Naive thymus-derived CD8-positive, alpha-beta T cell (primary cell): Measurements from ENCODE around the gene CD109. TPM values are rescaled to one million over a fixed set of nuclear protein-coding genes. Genes with fewer than 3 reads are reported as not detected.
"Not testable (repeated sequence)": the region's sequence is repeated elsewhere in the genome, so short reads cannot be mapped to it uniquely, and the experiment has no call there.

Source experiments
- ATAC-seq, 2 donors: fragments of 150-1000 bp; cut with Tn5 transposase in 1 of 2; sonication (Bioruptor Pico), chemical (Tn5 transposase) in 1 of 2; 1 replicate in 1 of 2; 2 replicates in 1 of 2; pipeline ENCODE4 v1.10.0; 2021; ENCODE audit warnings: mild to moderate bottlenecking in 2 of 2, moderate library complexity in 2 of 2
- POLR2A ChIA-PET: fragments of 350-600 bp; sonication (Branson Sonifier 250); formaldehyde crosslinking; loops from one replicate; lab custom pipeline; 2021; ENCODE audit warnings: antibody characterized with exemption; lab: Charles Lee
- DNase-seq, 10 donors: peaks; one replicate each; pipeline versions ENCODE4 v3.0.0 to v3.0.0-alpha.2; 2020 to 2022
- H3K27ac Mint-ChIP-seq, 10 donors: one replicate each; pipeline ENCODE4 v1.8.0; 2020 to 2022; ENCODE audit warnings: mild to moderate bottlenecking in 10 of 10, mixed read lengths in 10 of 10, moderate library complexity in 4 of 10, inconsistent platforms in 1 of 10
- H3K27me3 Mint-ChIP-seq, 5 donors: one replicate each; pipeline ENCODE4 v1.8.0; 2021 to 2022; ENCODE audit warnings: mixed read lengths in 5 of 5
- H3K36me3 Mint-ChIP-seq, 3 donors: one replicate each; pipeline ENCODE4 v1.8.0; 2020 to 2022; ENCODE audit warnings: mixed read lengths in 3 of 3, mild to moderate bottlenecking in 2 of 3, inconsistent platforms in 1 of 3
- H3K4me1 Mint-ChIP-seq, 4 donors: one replicate each; pipeline ENCODE4 v1.8.0; 2021 to 2022; ENCODE audit warnings: mixed read lengths in 4 of 4
- H3K4me3 Mint-ChIP-seq, 10 donors: one replicate each; pipeline ENCODE4 v1.8.0; 2020 to 2022; ENCODE audit warnings: mild to moderate bottlenecking in 10 of 10, mixed read lengths in 10 of 10, moderate library complexity in 6 of 10, inconsistent platforms in 1 of 10
- H3K9me3 Mint-ChIP-seq, 9 donors: one replicate each; pipeline ENCODE4 v1.8.0; 2020 to 2022; ENCODE audit warnings: mixed read lengths in 9 of 9, mild to moderate bottlenecking in 3 of 9, inconsistent platforms in 1 of 9, moderate library complexity in 1 of 9
- polyA plus RNA-seq, 3 donors: library from polyadenylated mRNA; unstranded; fragments of 300-500 nt; fragmentation: Illumina TruSeq; gene quantifications; one replicate each; pipeline ENCODE4 v1.2.3, GENCODE V29; 2021
- total RNA-seq, 8 experiments: library from RNA in 2 of 8; stranded (reverse) in 2 of 8; gene quantifications; one replicate each; pipeline ENCODE4 v1.2.3 and lab custom pipeline; 2021 to 2026

The CD109 gene
- total and polyA plus RNA-seq, 5 experiments from 2014 or later, result 0.41 to 0.47 TPM; not detected in 3

DNA sequence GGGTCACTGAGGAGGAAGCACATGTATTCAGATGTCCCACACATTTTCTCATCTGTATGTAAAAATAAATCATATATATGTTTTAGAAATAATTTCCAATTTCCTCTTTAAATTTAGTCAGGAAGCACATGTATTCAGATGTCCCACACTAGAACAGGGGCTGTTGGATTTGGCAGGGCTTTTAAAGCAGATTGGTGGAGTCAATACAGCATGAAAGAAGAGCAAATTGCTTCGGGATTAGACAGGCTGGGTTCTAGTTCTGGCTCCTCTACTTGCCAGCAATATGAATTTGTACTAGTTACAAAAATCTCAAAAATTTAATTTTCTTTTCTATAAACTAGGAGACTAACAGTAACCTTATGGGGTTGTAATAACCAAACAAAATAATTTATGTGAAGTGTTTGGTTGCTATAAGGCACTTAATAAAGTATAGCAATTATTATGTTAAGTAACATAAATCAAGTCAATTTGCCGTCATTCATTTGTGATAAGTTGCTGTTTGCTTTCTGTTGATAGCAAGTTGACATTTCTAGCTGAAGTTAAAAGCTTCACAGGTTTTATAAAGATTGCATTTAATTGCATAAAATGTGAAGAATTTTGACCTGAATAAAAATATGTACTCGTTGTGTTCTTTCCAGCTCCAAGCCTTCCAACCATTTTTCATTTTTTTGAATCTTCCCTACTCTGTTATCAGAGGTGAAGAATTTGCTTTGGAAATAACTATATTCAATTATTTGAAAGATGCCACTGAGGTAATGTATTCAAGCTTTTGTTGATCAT lies 88.9 kb downstream of the CD109 start:
- ATAC-seq (no peak), DNase-seq (no peak)
- Mint-ChIP-seq H3K4me1 (no peaks in the 10 kb centered on the region), H3K27ac (no peak overlapping the region), H3K9me3 (no peaks in the 10 kb centered on the region), H3K4me3 (no peak overlapping the region), H3K27me3 (peaks cover 0 to 4% (median 2%) of the 10 kb centered on the region in 5 donors), H3K36me3 (no peaks in the 10 kb centered on the region)
- POLR2A ChIA-PET, result no interaction called here

DNA sequence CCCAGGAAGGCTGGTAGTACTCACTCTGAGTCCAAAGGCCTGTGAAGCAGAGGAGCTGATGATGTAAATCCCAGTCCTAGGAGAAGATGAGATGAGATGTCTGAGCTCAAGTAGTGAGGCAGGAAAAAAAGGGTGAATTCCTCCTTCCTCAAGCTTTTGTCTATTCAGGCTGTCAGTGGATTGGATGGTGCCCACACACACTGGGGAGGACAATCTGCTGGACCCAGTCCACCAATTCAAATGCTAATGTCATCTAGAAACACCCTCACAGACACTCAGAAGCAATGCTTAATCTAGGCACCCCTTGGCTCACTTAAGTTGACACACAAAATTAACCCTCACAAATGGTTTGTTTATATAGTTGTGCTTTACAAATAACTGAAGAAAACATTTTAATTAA lies 94.6 kb downstream of the CD109 start:
- no peaks in the 10 kb centered on the region for H3K9me3 Mint-ChIP-seq
- H3K27me3 Mint-ChIP-seq, result peaks cover 0 to 5% (median 0%) of the 10 kb centered on the region in 5 donors
- ATAC-seq (no peak), DNase-seq (no peak)
- H3K36me3 Mint-ChIP-seq, result no peaks in the 10 kb centered on the region
- POLR2A ChIA-PET, result no interaction called here
- no peak overlapping the region for H3K4me3 Mint-ChIP-seq
- peak overlapping the region in 1 of 10 donors; percentile 0 for H3K27ac Mint-ChIP-seq
- H3K4me1 Mint-ChIP-seq, result no peaks in the 10 kb centered on the region

DNA sequence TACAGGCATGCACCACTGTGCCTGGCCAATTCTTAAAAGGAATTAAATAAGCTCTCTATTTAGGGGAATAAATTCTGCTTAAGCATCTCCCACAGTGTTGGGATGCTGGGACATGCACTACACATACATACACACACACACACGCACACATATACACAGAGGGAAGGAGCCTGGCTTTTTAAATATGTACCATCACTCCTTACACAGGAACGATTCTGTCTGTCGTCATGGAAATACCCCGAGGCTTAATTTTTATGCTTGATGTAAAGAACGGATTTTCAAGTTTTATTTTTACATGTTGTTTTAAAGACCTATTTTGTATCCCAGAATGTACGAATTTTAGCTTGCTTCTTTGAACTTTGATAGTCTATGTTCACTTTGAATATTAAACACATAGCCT lies 95.3 kb downstream of the CD109 start:
- Mint-ChIP-seq H3K27ac (no peak overlapping the region), H3K9me3 (no peaks in the 10 kb centered on the region), H3K4me1 (no peaks in the 10 kb centered on the region), H3K27me3 (peaks cover 0 to 5% (median 0%) of the 10 kb centered on the region in 5 donors), H3K4me3 (no peak overlapping the region), H3K36me3 (no peaks in the 10 kb centered on the region)
- no peak for ATAC-seq
- POLR2A ChIA-PET, result no interaction called here
- DNase-seq, result no peak

DNA sequence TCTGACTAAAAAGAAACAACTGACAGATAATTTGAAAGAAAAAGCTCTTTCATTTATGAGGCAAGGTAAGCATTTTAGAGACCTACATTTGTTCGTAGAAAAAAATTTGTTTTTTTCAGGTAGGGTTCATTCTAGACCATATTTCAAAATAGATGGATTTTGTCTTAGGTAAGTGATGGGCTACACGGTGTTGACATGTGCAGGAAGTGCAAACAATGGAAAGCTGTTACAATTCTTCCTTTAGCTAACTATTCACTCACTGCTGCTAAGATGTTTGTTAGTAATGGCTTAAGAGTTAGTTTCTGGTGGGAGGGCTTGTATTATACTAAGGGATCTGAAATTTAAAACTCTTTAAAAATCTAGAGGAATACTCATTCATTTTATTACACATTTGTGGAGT lies 96.7 kb downstream of the CD109 start:
- POLR2A ChIA-PET, result no interaction called here
- no peak overlapping the region for H3K4me3 Mint-ChIP-seq
- H3K9me3 Mint-ChIP-seq, result no peaks in the 10 kb centered on the region
- no peaks in the 10 kb centered on the region for H3K36me3 Mint-ChIP-seq
- peaks cover 0 to 5% (median 0%) of the 10 kb centered on the region in 5 donors for H3K27me3 Mint-ChIP-seq
- no peak overlapping the region for H3K27ac Mint-ChIP-seq
- ATAC-seq (no peak), DNase-seq (no peak)
- H3K4me1 Mint-ChIP-seq, result no peaks in the 10 kb centered on the region

DNA sequence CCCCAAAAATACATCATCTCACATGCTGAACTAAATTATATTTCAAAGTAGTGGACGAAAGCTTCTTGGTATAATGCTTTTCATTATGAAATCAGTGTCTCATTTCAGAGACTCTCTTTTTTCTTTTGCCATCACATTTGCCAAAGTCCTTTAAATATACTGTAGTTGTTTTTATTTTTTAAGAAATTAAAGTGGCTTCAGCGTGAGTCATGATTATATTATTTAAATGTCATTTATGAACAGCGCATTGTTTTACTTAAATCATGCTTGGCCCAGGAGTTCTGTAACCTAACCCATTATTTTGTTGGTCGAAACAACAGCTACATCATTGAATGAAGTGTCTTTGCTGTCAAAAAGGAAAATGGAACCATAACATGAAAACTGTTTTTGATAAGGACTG lies 100.9 kb downstream of the CD109 start:
- H3K27me3 Mint-ChIP-seq, result peaks cover 0 to 8% (median 0%) of the 10 kb centered on the region in 5 donors
- H3K4me3 Mint-ChIP-seq, result no peak overlapping the region
- POLR2A ChIA-PET, result no interaction called here
- H3K27ac Mint-ChIP-seq, result no peak overlapping the region
- H3K9me3 Mint-ChIP-seq, result no peaks in the 10 kb centered on the region
- DNase-seq, result no peak
- H3K36me3 Mint-ChIP-seq, result no peaks in the 10 kb centered on the region
- ATAC-seq, result no peak
- H3K4me1 Mint-ChIP-seq, result no peaks in the 10 kb centered on the region

DNA sequence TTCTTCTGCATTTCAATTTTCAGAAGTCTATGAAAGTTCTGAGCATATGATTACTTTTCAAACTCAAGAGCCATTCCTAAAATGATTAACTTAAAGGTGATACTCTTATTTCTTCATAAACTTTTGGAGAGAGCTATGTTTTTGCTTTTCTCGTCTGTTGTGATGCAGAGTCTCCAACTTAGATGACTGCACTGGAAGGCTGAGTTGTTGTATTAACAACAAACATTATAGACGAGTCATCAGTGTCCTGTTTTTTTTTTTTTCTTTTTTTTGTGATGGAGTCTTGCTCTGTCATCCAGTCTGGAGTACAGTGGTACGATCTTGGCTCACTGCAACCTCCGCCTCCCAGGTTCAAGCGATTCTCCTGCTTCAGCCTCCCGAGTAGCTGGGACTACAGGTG lies 101.9 kb downstream of the CD109 start:
- H3K36me3 Mint-ChIP-seq, result no peaks in the 10 kb centered on the region
- DNase-seq (no peak), ATAC-seq (no peak)
- H3K4me3 Mint-ChIP-seq, result no peak overlapping the region
- H3K4me1 Mint-ChIP-seq, result no peaks in the 10 kb centered on the region
- peaks cover 0 to 8% (median 0%) of the 10 kb centered on the region in 5 donors for H3K27me3 Mint-ChIP-seq
- POLR2A ChIA-PET, result no interaction called here
- no peaks in the 10 kb centered on the region for H3K9me3 Mint-ChIP-seq
- no peak overlapping the region for H3K27ac Mint-ChIP-seq

DNA sequence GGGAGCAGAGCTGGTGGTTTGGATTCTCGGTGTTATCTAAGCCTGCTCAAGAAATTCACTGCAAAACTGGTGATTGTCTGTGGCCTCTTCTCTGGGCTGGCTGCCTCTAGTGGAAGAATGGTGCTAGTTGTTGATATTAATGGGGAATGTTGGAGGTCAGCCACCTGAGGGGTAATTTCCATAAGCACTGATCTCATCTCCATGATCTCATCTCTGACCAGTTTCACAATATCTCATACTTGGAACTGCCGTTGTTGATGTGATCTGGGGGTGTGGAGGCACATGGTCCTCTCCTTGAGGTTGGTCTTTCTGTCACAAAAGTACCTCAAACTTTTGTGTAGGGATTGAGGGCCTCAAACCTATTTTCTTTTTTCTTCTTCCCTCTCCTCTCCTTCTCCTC lies 102.6 kb downstream of the CD109 start:
- no peak for DNase-seq
- no peaks in the 10 kb centered on the region for H3K4me1 Mint-ChIP-seq
- POLR2A ChIA-PET, result no interaction called here

DNA sequence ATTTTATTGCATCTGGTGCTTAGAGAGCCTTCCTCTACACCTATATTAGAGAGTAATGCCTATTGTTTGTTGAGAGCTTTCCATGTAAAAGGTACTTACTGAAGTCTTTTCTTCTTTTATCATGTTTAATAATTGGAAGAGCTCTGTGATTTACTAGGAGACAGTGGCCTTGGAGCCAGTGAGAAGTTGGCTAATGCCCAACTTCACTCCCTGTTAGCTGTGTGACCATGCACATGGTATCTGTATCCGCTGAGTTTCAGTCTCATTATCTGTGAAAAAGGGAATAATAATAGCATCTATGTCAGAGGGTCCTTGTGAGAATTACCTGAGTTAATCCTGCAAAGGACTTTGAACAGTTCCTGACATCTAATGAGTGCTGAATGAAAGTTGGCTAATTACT lies 105.0 kb downstream of the CD109 start:
- Mint-ChIP-seq H3K4me3 (no peak overlapping the region), H3K4me1 (no peaks in the 10 kb centered on the region), H3K27me3 (peaks cover 0 to 4% (median 0%) of the 10 kb centered on the region in 5 donors), H3K9me3 (no peaks in the 10 kb centered on the region), H3K36me3 (no peaks in the 10 kb centered on the region), H3K27ac (no peak overlapping the region)
- DNase-seq (no peak), ATAC-seq (no peak)
- POLR2A ChIA-PET, result no interaction called here

More for the DNA sequence above, 102.6 kb downstream of the CD109 start:
- peaks cover 0 to 8% (median 0%) of the 10 kb centered on the region in 5 donors for H3K27me3 Mint-ChIP-seq
- ATAC-seq, result no peak
- no peak overlapping the region for H3K27ac Mint-ChIP-seq
- no peaks in the 10 kb centered on the region for H3K9me3 Mint-ChIP-seq
- H3K36me3 Mint-ChIP-seq, result no peaks in the 10 kb centered on the region
- H3K4me3 Mint-ChIP-seq, result no peak overlapping the region

DNA sequence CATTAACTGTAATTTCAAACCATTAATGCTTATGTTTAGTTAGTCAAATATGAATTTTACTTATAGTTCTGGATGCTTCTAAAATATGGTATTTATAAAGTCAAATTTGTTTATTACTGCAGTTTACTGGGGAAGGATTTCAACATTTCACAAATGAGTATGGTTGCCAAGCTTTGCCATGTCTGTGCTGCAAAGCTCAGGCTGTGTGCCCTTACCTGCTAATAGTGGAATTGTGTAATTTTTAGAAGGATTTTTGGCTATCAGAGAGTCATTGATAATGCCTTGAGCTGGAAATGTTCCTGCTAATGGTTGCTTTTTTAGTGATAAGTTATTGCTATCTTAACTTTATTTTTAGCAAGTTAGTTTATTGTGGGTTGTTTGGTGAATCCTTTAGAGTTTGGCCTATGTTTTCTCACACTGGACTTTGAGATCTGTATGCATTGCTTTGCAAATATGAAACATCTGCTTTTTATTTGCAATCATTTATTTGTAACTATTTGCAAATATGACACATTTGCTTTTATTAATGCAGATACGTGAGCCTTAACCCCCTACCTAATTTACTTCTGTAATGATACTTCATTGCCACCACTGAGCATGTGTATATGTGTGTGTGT lies 105.8 kb downstream of the CD109 start:
- no peaks in the 10 kb centered on the region for H3K9me3 Mint-ChIP-seq
- H3K27ac Mint-ChIP-seq, result no peak overlapping the region
- ATAC-seq (no peak), DNase-seq (no peak)
- no peak overlapping the region for H3K4me3 Mint-ChIP-seq
- POLR2A ChIA-PET, result no interaction called here
- peaks cover 0 to 4% (median 0%) of the 10 kb centered on the region in 5 donors for H3K27me3 Mint-ChIP-seq
- H3K4me1 Mint-ChIP-seq, result no peaks in the 10 kb centered on the region
- no peaks in the 10 kb centered on the region for H3K36me3 Mint-ChIP-seq

DNA sequence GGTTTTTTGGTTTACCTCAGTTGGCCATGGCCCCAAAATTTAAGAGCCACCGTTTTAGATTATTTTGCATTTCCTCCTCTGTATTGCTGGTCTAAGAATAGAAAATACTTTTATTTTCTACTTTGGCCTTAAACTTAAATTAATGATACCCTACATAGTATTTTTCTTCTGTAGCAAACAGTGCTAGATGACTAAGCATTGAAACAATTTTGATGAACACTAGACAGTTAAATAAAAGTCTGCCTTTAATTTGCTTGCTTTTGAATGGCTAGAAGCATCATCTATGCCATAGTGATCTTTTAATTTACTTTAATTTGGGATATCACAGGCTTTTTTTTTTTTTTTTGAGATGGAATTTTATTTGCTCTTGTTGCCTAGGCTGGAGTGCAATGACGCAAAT lies 106.4 kb downstream of the CD109 start:
- no peak for ATAC-seq
- no peaks in the 10 kb centered on the region for H3K36me3 Mint-ChIP-seq
- POLR2A ChIA-PET, result no interaction called here
- no peak for DNase-seq
- no peak overlapping the region for H3K27ac Mint-ChIP-seq
- H3K9me3 Mint-ChIP-seq, result no peaks in the 10 kb centered on the region
- H3K4me3 Mint-ChIP-seq, result no peak overlapping the region
- H3K4me1 Mint-ChIP-seq, result no peaks in the 10 kb centered on the region
- peaks cover 0 to 4% (median 0%) of the 10 kb centered on the region in 5 donors for H3K27me3 Mint-ChIP-seq

DNA sequence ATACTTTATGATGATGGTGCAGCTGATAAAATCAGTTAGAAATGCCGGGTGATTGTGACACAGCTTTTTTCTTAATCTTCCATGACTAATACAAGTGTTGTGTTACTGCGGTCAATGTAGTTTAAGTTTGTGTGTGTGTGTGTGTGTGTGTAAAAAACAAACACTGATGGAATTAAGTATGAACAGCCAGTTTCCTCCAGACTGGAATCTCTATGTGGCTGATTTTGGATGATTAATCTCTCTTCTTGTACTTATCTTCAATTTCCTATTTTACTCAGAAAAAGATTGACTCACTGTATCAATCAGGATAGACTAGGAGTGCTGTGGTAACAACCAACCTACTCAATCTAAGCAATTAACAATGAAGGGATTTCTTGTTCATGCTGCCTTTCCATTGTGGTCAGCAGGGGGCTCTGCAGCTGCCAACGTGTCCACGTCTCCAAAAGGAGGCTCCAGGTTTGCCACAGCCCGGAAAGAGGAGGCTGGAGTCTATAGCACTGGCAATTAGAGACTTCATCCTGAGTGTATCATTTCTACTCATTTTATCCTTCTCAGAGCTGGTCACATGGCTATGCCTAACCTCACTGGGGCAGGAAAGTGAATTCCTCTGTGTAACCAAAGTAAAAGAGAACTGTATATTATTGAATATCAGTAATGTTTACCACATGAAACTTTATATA lies 107.7 kb downstream of the CD109 start:
- no peak overlapping the region for H3K4me3 Mint-ChIP-seq
- H3K27ac Mint-ChIP-seq, result no peak overlapping the region
- H3K4me1 Mint-ChIP-seq, result no peaks in the 10 kb centered on the region
- POLR2A ChIA-PET, result no interaction called here
- H3K9me3 Mint-ChIP-seq, result no peaks in the 10 kb centered on the region
- H3K36me3 Mint-ChIP-seq, result no peaks in the 10 kb centered on the region
- no peak for ATAC-seq
- no peak for DNase-seq
- H3K27me3 Mint-ChIP-seq, result peaks cover 0 to 3% (median 0%) of the 10 kb centered on the region in 5 donors

DNA sequence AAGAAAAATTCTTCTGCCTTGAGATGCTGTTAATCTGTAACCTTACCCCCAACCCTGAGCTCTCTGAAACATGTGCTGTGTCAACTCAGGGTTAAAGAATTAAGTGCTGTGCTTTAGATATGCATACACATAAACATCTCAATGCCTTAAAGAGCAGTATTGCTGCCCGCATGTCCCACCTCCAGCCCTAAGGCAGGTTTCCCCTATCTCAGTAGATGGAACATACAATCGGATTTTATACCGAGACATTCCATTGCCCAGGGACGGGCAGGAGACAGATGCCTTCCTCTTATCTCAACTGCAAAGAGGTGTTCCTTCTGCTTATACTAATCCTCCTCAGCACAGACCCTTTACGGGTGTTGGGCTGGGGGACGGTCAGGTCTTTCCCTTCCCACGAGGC lies 109.2 kb downstream of the CD109 start:
- H3K4me3 Mint-ChIP-seq, H3K4me1 Mint-ChIP-seq, H3K36me3 Mint-ChIP-seq, H3K27me3 Mint-ChIP-seq, H3K9me3 Mint-ChIP-seq, POLR2A ChIA-PET, ATAC-seq, H3K27ac Mint-ChIP-seq, DNase-seq: not testable (repeated sequence)

DNA sequence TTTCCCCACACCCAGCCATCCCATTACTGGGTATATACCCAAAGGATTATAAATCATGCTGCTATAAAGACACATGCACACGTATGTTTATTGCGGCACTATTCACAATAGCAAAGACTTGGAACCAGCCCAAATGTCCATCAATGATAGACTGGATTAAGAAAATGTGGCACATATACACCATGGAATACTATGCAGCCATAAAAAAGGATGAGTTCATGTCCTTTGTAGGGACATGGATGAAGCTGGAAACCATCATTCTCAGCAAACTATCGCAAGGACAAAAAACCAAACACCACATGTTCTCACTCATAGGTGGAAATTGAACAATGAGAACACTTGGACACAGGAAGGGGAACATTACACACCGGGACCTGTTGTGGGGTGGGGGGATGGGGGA lies 110.0 kb downstream of the CD109 start:
- H3K4me1 Mint-ChIP-seq, H3K27me3 Mint-ChIP-seq, H3K27ac Mint-ChIP-seq, H3K9me3 Mint-ChIP-seq, DNase-seq, H3K36me3 Mint-ChIP-seq, ATAC-seq, H3K4me3 Mint-ChIP-seq, POLR2A ChIA-PET: not testable (repeated sequence)
